GM12865 (cell line): ENCODE measurements around the gene FAM181A.
A peak's percentile ranks its signal among the peaks of the same experiment; 100 is the strongest.

ENCODE experiments used
- DNase-seq: peaks from one replicate; pipeline ENCODE4 v3.0.0; 2010; ENCODE audit warnings: low read depth
- H3K4me3 ChIP-seq: 2 replicates; pipeline ENCODE4 v1.5.1; 2011; ENCODE audit warnings: mild to moderate bottlenecking, low read depth, low read length, control low read depth
- TF ChIP-seq, protein P1 (sequence below): IDR thresholded peaks from 2 replicates; pipeline ENCODE4 v1.5.1; 2011; ENCODE audit warnings: low read length, control low read depth, low read depth, inconsistent platforms; ENCODE audit not compliant: insufficient read depth; ENCODE audit errors: missing control alignments

Gene FAM181A

GRCh38 chr14:93914278-93914677 is 12.9 kb upstream of the FAM181A start:
- TF ChIP-seq, protein P1, sequence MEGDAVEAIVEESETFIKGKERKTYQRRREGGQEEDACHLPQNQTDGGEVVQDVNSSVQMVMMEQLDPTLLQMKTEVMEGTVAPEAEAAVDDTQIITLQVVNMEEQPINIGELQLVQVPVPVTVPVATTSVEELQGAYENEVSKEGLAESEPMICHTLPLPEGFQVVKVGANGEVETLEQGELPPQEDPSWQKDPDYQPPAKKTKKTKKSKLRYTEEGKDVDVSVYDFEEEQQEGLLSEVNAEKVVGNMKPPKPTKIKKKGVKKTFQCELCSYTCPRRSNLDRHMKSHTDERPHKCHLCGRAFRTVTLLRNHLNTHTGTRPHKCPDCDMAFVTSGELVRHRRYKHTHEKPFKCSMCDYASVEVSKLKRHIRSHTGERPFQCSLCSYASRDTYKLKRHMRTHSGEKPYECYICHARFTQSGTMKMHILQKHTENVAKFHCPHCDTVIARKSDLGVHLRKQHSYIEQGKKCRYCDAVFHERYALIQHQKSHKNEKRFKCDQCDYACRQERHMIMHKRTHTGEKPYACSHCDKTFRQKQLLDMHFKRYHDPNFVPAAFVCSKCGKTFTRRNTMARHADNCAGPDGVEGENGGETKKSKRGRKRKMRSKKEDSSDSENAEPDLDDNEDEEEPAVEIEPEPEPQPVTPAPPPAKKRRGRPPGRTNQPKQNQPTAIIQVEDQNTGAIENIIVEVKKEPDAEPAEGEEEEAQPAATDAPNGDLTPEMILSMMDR = no peak
- DNase-seq = peak; percentile 52
- no peak overlapping the region for H3K4me3 ChIP-seq

DNA sequence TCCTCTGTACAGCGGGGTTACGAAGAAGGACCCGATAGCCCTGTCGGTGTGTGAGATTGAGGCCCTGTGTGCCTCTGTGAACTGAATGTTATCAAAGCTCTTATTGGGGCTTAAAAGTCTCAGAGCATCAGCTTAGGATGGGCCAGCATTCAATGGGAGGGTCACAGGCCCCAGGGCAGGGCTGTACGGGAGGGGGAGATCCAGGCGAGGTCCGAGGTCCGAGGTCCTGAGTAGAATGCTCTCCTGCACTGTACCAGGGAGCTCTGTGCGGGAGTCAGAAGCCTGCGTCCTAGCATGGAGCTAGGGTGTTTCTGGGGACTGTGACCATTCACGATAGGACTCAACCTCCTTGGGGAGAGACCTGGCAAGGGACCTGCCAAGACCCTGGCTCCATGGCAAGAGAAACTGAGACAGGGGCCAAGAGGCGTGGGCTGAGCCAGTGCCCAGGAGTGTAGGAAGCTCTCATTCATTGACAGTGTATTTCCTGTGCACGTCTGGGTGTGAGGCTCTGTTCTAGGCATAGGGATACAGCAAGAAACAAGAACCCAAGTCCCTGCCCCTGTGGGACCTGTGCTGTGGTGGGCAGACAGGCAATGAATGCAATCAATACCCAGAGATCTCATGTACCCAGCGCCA is 12.0 kb upstream of the FAM181A start:
- DNase-seq = no peak
- H3K4me3 ChIP-seq = no peak overlapping the region
- TF ChIP-seq, protein P1 = no peak

DNA sequence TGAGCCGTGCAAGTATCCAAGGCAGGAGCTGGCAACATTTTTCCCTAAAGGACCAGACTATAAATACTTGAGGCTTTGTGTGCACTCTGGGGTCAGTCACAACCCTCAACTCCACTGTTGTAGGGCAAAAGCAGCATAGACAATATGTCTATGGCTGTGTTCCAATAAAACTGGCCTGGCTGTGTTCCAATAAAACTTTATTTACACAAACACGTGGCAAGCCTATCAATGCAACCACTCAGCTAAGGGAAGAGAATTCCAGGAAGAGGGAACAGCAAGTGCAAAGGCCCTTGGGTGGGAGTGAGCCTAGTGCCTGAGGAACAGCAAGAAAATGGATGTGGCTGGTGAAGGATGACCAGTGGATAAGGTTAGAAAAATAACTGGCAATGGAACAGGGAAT is 11.3 kb upstream of the FAM181A start:
- DNase-seq = no peak
- TF ChIP-seq, protein P1 = no peak
- no peak overlapping the region for H3K4me3 ChIP-seq

DNA sequence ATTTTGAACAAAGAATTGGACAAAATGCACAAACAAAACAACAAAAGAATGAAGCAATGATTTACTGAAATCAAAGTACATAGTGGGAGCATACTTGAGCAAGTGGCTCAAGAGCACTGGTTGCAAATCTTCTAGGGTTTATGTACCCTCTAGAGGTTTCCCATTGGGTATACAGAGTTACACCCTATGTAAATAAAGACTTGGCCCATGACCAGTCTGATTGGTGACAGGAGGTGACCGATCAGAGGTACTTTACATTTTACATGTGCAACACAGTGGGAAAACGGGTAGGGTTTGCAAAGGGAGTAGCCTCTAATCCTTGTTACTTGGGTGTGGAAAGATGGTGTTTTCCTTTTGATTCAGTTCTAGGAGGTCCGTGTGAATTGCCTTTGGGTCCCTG is 10.6 kb upstream of the FAM181A start:
- TF ChIP-seq, protein P1 = no peak
- DNase-seq = no peak
- H3K4me3 ChIP-seq = no peak overlapping the region

- DNase-seq = no peak
- no peak overlapping the region for H3K4me3 ChIP-seq
- TF ChIP-seq, protein P1 = no peak
Observed at GRCh38 chr14:93917141-93917540, 10.0 kb upstream of the FAM181A start.

- no peak for DNase-seq
- TF ChIP-seq, protein P1 = no peak
- no peak overlapping the region for H3K4me3 ChIP-seq
Observed at GRCh38 chr14:93921001-93921806, 5.9 kb upstream of the FAM181A start.

DNA sequence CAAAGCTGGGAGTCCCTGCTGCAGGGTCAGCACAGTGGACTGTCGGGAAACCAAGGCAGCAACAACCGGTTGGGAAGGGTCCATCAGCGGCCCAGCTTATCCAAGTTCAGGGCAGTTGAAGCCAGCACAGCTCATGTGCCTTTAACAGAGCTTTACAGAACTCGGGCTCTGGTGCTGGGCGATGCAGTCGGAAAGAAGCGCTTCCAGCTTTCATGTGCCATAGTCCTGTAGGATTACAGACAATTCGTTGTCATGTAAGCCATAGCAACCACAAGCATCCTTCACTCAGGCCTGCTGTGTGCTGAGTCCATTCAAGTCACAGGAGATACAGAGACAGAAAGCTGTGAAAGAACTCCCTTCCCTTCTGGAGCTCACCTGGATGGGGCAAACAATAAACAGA is 3.5 kb upstream of the FAM181A start:
- no peak overlapping the region for H3K4me3 ChIP-seq
- TF ChIP-seq, protein P1 = no peak
- DNase-seq = no peak
